ENCODE results near the gene TPST1. TPM values are rescaled to one million over a fixed set of nuclear protein-coding genes. Genes with fewer than 3 reads are reported as not detected.
"Not testable (repeated sequence)": the region's sequence is repeated elsewhere in the genome, so short reads cannot be mapped to it uniquely, and the experiment has no call there.

Gene TPST1
- total RNA-seq, 1 donor from 2014 or later: 30.0 TPM

- no peaks in the 10 kb centered on the region for H3K36me3 Mint-ChIP-seq (ENCODE audit: low read depth)
- no peak overlapping the region for H3K4me3 Mint-ChIP-seq (ENCODE audit: unreplicated experiment)
- no peaks in the 10 kb centered on the region for H3K27me3 Mint-ChIP-seq (ENCODE audit: low read depth)
- no peaks in the 10 kb centered on the region for H3K4me1 Mint-ChIP-seq (ENCODE audit: low read depth)
- DNase-seq (ENCODE audit: low spot score): no peak
- TF ChIP-seq CTCF (IDR thresholded peaks at IDR 0.05): no peak
- no peak overlapping the region for H3K27ac Mint-ChIP-seq (ENCODE audit: unreplicated experiment)
- H3K9me3 Mint-ChIP-seq (ENCODE audit: low read depth): peaks cover 3% of the 10 kb centered on the region
Observed at GRCh38 chr7:66173856-66174255, 31.3 kb upstream of the TPST1 start.

GRCh38 chr7:66175006-66175405 is 30.1 kb upstream of the TPST1 start:
- H3K27ac Mint-ChIP-seq (ENCODE audit: unreplicated experiment); H3K4me1 Mint-ChIP-seq (ENCODE audit: low read depth); H3K36me3 Mint-ChIP-seq (ENCODE audit: low read depth); H3K9me3 Mint-ChIP-seq (ENCODE audit: low read depth); DNase-seq (ENCODE audit: low spot score); H3K27me3 Mint-ChIP-seq (ENCODE audit: low read depth); H3K4me3 Mint-ChIP-seq (ENCODE audit: unreplicated experiment): not testable (repeated sequence)

GRCh38 chr7:66176914-66177313 is 28.2 kb upstream of the TPST1 start:
- Mint-ChIP-seq H3K4me3 (ENCODE audit: unreplicated experiment) (no peak overlapping the region), H3K27ac (ENCODE audit: unreplicated experiment) (no peak overlapping the region), H3K4me1 (ENCODE audit: low read depth) (no peaks in the 10 kb centered on the region), H3K36me3 (ENCODE audit: low read depth) (no peaks in the 10 kb centered on the region), H3K9me3 (ENCODE audit: low read depth) (peaks cover 3% of the 10 kb centered on the region), H3K27me3 (ENCODE audit: low read depth) (no peaks in the 10 kb centered on the region)
- no peak for TF ChIP-seq CTCF (IDR thresholded peaks at IDR 0.05)
- no peak for DNase-seq (ENCODE audit: low spot score)

- no peaks in the 10 kb centered on the region for H3K27me3 Mint-ChIP-seq (ENCODE audit: low read depth)
- no peaks in the 10 kb centered on the region for H3K4me1 Mint-ChIP-seq (ENCODE audit: low read depth)
- H3K27ac Mint-ChIP-seq (ENCODE audit: unreplicated experiment): no peak overlapping the region
- DNase-seq (ENCODE audit: low spot score): no peak
- H3K36me3 Mint-ChIP-seq (ENCODE audit: low read depth): no peaks in the 10 kb centered on the region
- no peak overlapping the region for H3K4me3 Mint-ChIP-seq (ENCODE audit: unreplicated experiment)
- no peak for TF ChIP-seq CTCF (IDR thresholded peaks at IDR 0.05)
- H3K9me3 Mint-ChIP-seq (ENCODE audit: low read depth): peaks cover 3% of the 10 kb centered on the region
Observed at GRCh38 chr7:66178258-66178657, 26.9 kb upstream of the TPST1 start.

GRCh38 chr7:66181329-66181728 is 23.8 kb upstream of the TPST1 start:
- no peak overlapping the region for H3K27ac Mint-ChIP-seq (ENCODE audit: unreplicated experiment)
- no peaks in the 10 kb centered on the region for H3K4me1 Mint-ChIP-seq (ENCODE audit: low read depth)
- DNase-seq (ENCODE audit: low spot score): no peak

More at GRCh38 chr7:66181329-66181728, 23.8 kb upstream of the TPST1 start:
- H3K36me3 Mint-ChIP-seq (ENCODE audit: low read depth): no peaks in the 10 kb centered on the region
- no peaks in the 10 kb centered on the region for H3K27me3 Mint-ChIP-seq (ENCODE audit: low read depth)
- no peak for TF ChIP-seq CTCF (IDR thresholded peaks at IDR 0.05)
- no peak overlapping the region for H3K4me3 Mint-ChIP-seq (ENCODE audit: unreplicated experiment)
- H3K9me3 Mint-ChIP-seq (ENCODE audit: low read depth): peaks cover 7% of the 10 kb centered on the region

All from chondrocyte (in vitro differentiated cells).